IPS-20b (cell line): Measurements from ENCODE around the gene EYS.

ENCODE experiments used
- H3K27ac ChIP-seq: one replicate; pipeline ENCODE4 v1.5.1; 2013; ENCODE audit warnings: low read length
- H3K27me3 ChIP-seq: 2 replicates; pipeline ENCODE4 v1.6.1; 2013; ENCODE audit warnings: mild to moderate bottlenecking, low read length, inconsistent platforms; ENCODE audit not compliant: insufficient read depth
- H3K36me3 ChIP-seq: 2 replicates; pipeline ENCODE4 v1.6.1; 2013; ENCODE audit warnings: low read depth, mild to moderate bottlenecking, inconsistent platforms, low read length, moderate library complexity; ENCODE audit not compliant: insufficient read depth
- H3K4me1 ChIP-seq: 2 replicates; pipeline ENCODE4 v1.6.1; 2013; ENCODE audit warnings: mild to moderate bottlenecking, control low read depth, inconsistent platforms, low read length, moderate library complexity; ENCODE audit not compliant: insufficient read depth
- H3K4me3 ChIP-seq: 2 replicates; pipeline ENCODE4 v1.5.1; 2013; ENCODE audit warnings: mild to moderate bottlenecking, low read length, inconsistent platforms
- H3K9ac ChIP-seq: 2 replicates; pipeline ENCODE4 v1.6.1; 2013; ENCODE audit warnings: low read depth, mild to moderate bottlenecking, inconsistent platforms, low read length, moderate library complexity
- H3K9me3 ChIP-seq: 2 replicates; pipeline ENCODE4 v1.6.1; 2013; ENCODE audit warnings: mild to moderate bottlenecking, low read depth, low read length, inconsistent platforms; ENCODE audit not compliant: insufficient read depth

Gene EYS

DNA sequence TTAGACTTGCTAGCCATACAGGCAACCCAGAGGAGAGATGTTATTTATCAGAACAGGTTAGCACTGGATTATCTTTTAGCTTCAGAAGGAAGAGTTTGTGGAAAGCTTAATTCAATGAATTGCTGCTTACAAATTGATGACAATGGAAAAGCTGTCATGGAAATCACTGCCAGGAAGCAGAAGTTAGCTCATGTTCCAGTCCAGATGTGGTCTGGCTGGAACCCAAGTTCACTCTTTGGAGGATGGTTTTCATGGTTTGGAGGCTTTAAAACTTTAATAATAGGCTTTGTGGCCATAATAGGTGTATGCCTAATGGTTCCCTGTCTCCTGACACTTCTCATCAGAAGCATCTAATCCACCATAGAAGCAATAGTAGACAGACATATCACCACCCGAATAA is 1372.4 kb downstream of the EYS start:
- Histone ChIP-seq H3K9me3 (no peaks in the 10 kb centered on the region), H3K9ac (no peak overlapping the region), H3K36me3 (no peaks in the 10 kb centered on the region), H3K4me1 (no peaks in the 10 kb centered on the region), H3K27ac (no peak overlapping the region), H3K27me3 (no peaks in the 10 kb centered on the region), H3K4me3 (no peak overlapping the region)

DNA sequence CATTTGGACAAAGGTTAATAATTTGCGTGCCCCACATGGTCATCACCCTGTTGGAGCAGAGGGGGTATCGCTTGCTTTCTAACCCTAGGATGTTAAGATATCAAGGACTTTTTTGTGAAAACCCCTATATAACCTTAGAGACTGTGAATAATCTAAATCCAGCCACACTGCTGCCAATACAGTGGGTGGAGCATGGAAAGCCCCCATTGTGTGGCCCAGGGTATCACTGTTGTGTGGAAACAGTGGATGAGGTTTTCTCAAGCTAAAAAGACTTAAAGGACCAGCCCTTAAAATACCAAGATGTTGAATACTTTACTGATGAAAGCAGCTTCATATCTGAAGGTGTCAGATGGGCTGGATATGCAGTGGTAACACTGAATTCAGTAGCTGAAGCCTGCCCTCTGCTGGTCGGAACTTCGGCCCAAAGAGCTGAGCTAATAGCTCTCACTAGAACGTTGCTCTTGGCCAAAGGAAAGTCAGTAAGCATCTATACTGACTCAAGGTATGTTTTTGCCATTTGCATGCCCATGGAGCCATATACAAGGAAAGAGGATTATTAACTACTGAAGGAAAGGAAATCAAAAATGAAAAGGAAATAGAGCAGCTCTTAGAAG is 1376.2 kb downstream of the EYS start:
- Histone ChIP-seq H3K9me3 (peaks cover 14% of the 10 kb centered on the region; the same call in 1 of the 2 replicates), H3K9ac (no peak overlapping the region), H3K27me3 (no peaks in the 10 kb centered on the region), H3K36me3 (no peaks in the 10 kb centered on the region), H3K4me1 (no peaks in the 10 kb centered on the region), H3K4me3 (no peak overlapping the region), H3K27ac (no peak overlapping the region)

GRCh38 chr6:64326939-64327338 is 1380.1 kb downstream of the EYS start:
- peaks cover 14% of the 10 kb centered on the region; the same call in 1 of the 2 replicates for H3K9me3 ChIP-seq
- no peak overlapping the region for H3K9ac ChIP-seq
- no peaks in the 10 kb centered on the region for H3K27me3 ChIP-seq
- no peak overlapping the region for H3K4me3 ChIP-seq
- no peaks in the 10 kb centered on the region for H3K4me1 ChIP-seq
- H3K27ac ChIP-seq = no peak overlapping the region
- H3K36me3 ChIP-seq = no peaks in the 10 kb centered on the region

DNA sequence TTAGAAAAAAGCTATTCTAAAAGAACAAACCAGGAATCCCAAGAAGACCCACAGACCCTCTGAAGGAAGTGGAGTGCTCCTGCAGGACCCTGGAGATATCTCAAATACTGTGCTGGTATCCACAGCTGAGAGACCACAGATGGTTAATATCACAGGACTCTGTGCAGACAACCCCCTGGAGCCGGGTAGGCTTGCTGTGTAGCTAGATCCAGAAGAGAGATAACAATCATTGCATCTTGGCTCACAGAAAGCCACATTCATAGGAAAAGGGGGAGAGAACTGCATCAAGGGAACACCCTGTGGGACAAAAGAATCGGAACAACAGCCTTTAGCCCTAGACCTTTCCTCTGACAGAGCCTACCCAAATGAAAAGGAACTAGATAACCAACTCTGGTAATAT is 1381.9 kb downstream of the EYS start:
- no peak overlapping the region for H3K4me3 ChIP-seq
- H3K36me3 ChIP-seq = no peaks in the 10 kb centered on the region
- peaks cover 14% of the 10 kb centered on the region; the same call in 1 of the 2 replicates for H3K9me3 ChIP-seq
- H3K9ac ChIP-seq = no peak overlapping the region
- no peaks in the 10 kb centered on the region for H3K27me3 ChIP-seq
- H3K4me1 ChIP-seq = no peaks in the 10 kb centered on the region
- no peak overlapping the region for H3K27ac ChIP-seq

GRCh38 chr6:64310214-64310613 is 1396.8 kb downstream of the EYS start:
- no peak overlapping the region for H3K27ac ChIP-seq

GRCh38 chr6:64301307-64302236 is 1405.5 kb downstream of the EYS start:
- Histone ChIP-seq H3K9ac (no peak overlapping the region), H3K27me3 (no peaks in the 10 kb centered on the region), H3K4me1 (no peaks in the 10 kb centered on the region; the same call in 1 of the 2 replicates), H3K36me3 (no peaks in the 10 kb centered on the region), H3K4me3 (no peak overlapping the region), H3K9me3 (peaks cover 13% of the 10 kb centered on the region; the same call in 1 of the 2 replicates), H3K27ac (no peak overlapping the region)

More at GRCh38 chr6:64310214-64310613, 1396.8 kb downstream of the EYS start:
- H3K4me3 ChIP-seq = no peak overlapping the region
- H3K9ac ChIP-seq = no peak overlapping the region
- H3K4me1 ChIP-seq = no peaks in the 10 kb centered on the region
- H3K36me3 ChIP-seq = no peaks in the 10 kb centered on the region
- H3K9me3 ChIP-seq = no peaks in the 10 kb centered on the region
- H3K27me3 ChIP-seq = no peaks in the 10 kb centered on the region

GRCh38 chr6:64299176-64299575 is 1407.8 kb downstream of the EYS start:
- Histone ChIP-seq H3K27me3 (no peaks in the 10 kb centered on the region), H3K9me3 (peaks cover 13% of the 10 kb centered on the region; the same call in 1 of the 2 replicates)

GRCh38 chr6:64294034-64294433 is 1413.0 kb downstream of the EYS start:
- H3K36me3 ChIP-seq = no peaks in the 10 kb centered on the region
- H3K4me3 ChIP-seq = no peak overlapping the region
- H3K9me3 ChIP-seq = peaks cover 4% of the 10 kb centered on the region; the same call in 1 of the 2 replicates
- no peaks in the 10 kb centered on the region for H3K4me1 ChIP-seq
- H3K27me3 ChIP-seq = no peaks in the 10 kb centered on the region
- H3K9ac ChIP-seq = no peak overlapping the region
- no peak overlapping the region for H3K27ac ChIP-seq

More at GRCh38 chr6:64299176-64299575, 1407.8 kb downstream of the EYS start:
- H3K4me3 ChIP-seq = no peak overlapping the region
- no peaks in the 10 kb centered on the region for H3K36me3 ChIP-seq
- no peak overlapping the region for H3K9ac ChIP-seq
- H3K4me1 ChIP-seq = no peaks in the 10 kb centered on the region; the same call in 1 of the 2 replicates
- no peak overlapping the region for H3K27ac ChIP-seq

DNA sequence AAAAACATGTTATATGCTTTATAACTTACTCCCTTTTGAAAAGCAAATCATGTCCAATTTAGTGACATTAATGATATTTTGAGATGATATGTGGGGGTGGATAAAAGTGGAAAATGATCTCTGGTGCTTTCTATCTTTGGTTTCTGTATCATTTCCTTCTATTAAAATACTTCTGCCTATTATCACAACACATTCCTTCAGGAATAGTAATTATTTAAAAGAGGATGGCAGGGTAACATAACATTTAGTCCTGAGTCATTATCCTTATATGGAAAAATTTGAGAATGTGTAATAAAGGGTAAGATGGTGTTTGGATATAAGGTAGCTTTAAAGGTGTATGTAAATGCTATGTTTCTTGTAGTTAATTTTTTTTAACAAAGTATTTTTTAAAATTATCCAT is 1413.7 kb downstream of the EYS start:
- no peaks in the 10 kb centered on the region for H3K36me3 ChIP-seq
- H3K4me1 ChIP-seq = no peaks in the 10 kb centered on the region
- no peak overlapping the region for H3K27ac ChIP-seq
- H3K9ac ChIP-seq = no peak overlapping the region
- H3K9me3 ChIP-seq = no peaks in the 10 kb centered on the region; the same call in 1 of the 2 replicates
- H3K4me3 ChIP-seq = no peak overlapping the region
- no peaks in the 10 kb centered on the region for H3K27me3 ChIP-seq

GRCh38 chr6:64290867-64291266 is 1416.2 kb downstream of the EYS start:
- H3K4me3 ChIP-seq = no peak overlapping the region
- H3K9me3 ChIP-seq = no peaks in the 10 kb centered on the region
- H3K9ac ChIP-seq = no peak overlapping the region
- no peaks in the 10 kb centered on the region for H3K4me1 ChIP-seq
- H3K27ac ChIP-seq = no peak overlapping the region
- H3K36me3 ChIP-seq = no peaks in the 10 kb centered on the region
- no peaks in the 10 kb centered on the region for H3K27me3 ChIP-seq

DNA sequence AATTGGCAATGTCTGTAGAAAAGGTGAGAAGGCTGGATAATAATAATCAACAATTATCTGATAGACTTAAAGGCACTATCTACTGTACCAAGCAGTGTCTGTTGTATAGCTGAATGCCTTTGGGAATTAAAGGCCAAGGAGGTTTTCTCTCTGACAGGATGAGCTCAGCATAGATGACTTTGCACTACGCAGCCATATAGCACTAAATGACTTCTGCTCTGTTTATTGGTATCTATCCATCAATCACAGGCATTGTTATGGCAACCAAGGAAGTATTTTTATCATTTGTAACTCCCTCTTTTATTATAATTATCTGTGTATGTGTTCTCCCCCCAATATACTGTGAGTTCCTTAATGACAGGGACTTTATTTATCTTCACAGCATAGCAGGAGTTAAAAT is 1417.1 kb downstream of the EYS start:
- H3K27ac ChIP-seq = no peak overlapping the region
- no peaks in the 10 kb centered on the region; the same call in 1 of the 2 replicates for H3K9me3 ChIP-seq
- no peaks in the 10 kb centered on the region for H3K27me3 ChIP-seq
- no peaks in the 10 kb centered on the region for H3K36me3 ChIP-seq
- no peak overlapping the region for H3K9ac ChIP-seq
- no peak overlapping the region for H3K4me3 ChIP-seq
- no peaks in the 10 kb centered on the region for H3K4me1 ChIP-seq

GRCh38 chr6:64288351-64288750 is 1418.7 kb downstream of the EYS start:
- Histone ChIP-seq H3K27me3 (no peaks in the 10 kb centered on the region), H3K4me1 (no peaks in the 10 kb centered on the region), H3K9ac (no peak overlapping the region), H3K9me3 (peaks cover 5% of the 10 kb centered on the region; the same call in 1 of the 2 replicates), H3K36me3 (no peaks in the 10 kb centered on the region), H3K4me3 (no peak overlapping the region), H3K27ac (no peak overlapping the region)
